Measurements from ENCODE around the gene TEX13D. TPM values are rescaled to one million over a fixed set of nuclear protein-coding genes. Genes with fewer than 3 reads are reported as not detected.
A peak's percentile ranks its signal among the peaks of the same experiment; 100 is the strongest.

The TEX13D gene
- total RNA-seq (2014; rRNA removed) (not detected in 2 replicates), Bru-seq, nascent RNA (percentile 20 among the genes with signal in this experiment), BruChase-seq, experiment 1, labeled RNA remaining after a 6-hour chase (percentile 21 among the genes with signal in this experiment), BruChase-seq, experiment 2, labeled RNA remaining after a 2-hour chase (percentile 18 among the genes with signal in this experiment)
- long read RNA-seq, result 0 reads

DNA sequence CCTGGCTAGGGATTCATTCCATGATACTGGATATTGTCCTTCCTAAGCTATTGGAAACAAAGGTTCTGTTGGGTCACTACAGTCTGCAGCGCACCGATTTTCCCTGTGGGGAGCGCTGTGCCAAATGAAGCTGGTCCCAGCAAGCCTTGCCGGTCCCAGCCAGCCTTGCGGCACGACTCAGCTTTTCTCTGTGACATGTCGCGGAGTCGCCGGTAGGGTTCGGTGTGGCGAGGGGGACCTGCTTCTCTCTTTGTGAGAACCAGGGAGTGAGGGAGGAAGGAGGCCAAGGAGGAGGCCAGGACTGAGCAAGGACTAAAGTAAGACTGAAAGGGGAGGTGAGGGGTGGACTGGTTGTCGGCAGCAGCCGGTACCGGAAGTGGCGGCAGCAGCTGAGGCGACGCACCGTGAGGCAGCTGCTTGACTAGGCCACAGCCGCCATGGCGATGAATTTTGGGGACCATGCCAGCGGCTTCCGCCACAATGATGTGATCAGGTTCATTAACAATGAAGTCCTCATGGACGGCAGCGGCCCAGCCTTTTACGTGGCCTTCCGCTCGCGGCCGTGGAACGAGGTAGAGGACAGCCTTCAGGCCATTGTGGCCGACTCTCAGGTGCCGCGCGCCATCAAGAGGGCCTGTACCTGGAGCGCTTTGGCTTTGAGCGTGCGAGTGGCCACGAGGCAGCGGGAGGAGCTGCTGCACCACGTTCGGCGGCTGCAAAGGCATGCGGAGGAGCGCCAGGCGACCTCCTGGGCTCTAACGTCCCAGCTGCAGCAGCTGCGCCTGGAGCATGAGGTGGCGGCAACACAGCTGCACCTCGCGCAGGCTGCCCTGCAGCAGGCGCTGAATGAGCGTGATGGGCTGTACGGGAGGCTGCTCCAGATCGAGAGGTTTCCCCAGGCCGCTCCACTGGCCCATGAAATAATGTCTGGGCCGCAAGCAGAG lies at the start of gene TEX13D:
Gene TEX13D (plus strand): TSS at position 180 of the 944 bp plus-strand sequence. CDS start 258 bp downstream, at position 438.
- Histone ChIP-seq H3K9me2 (replicated peaks; ENCODE audit: low read length) (no peaks in the 10 kb centered on the region), H4K20me1 (ENCODE audit: low read length) (no peaks in the 10 kb centered on the region), H3K4me3 (ENCODE audit: low read length) (no peak within 1 kb of the TSS), H3K9me3 (ENCODE audit: low read length) (no peaks in the 10 kb centered on the region), H3K27ac (ENCODE audit: low read length) (no peak within 1 kb of the TSS), H3F3A (ENCODE audit: low read length, unreplicated experiment) (no peaks in the 10 kb centered on the region), H3K36me3 (ENCODE audit: low read depth, low read length) (no peaks in the 10 kb centered on the region), H2AFZ (ENCODE audit: low read length) (no peak within 1 kb of the TSS), H3K4me2 (ENCODE audit: low read length) (no peak within 1 kb of the TSS), H3K79me2 (ENCODE audit: low read length) (no peaks in the 10 kb centered on the region), H3K9ac (ENCODE audit: low read length) (no peak within 1 kb of the TSS), H3K27me3 (ENCODE audit: low read length) (no peaks in the 10 kb centered on the region), H3K4me1 (ENCODE audit: insufficient read depth, low read length) (peaks cover 12% of the 10 kb centered on the region)
- DNase-seq, result no peak
- BruUV-seq (replicated peaks), result no TSS peak
- TF ChIP-seq EZH2 (IDR thresholded peaks at IDR 0.05; ENCODE audit: low read length, unreplicated experiment), result no peak
- TF ChIP-seq EZH2phosphoT487 (IDR thresholded peaks at IDR 0.05; ENCODE audit: borderline replicate concordance, low read length), result no peak
- TF ChIP-seq, protein P1, sequence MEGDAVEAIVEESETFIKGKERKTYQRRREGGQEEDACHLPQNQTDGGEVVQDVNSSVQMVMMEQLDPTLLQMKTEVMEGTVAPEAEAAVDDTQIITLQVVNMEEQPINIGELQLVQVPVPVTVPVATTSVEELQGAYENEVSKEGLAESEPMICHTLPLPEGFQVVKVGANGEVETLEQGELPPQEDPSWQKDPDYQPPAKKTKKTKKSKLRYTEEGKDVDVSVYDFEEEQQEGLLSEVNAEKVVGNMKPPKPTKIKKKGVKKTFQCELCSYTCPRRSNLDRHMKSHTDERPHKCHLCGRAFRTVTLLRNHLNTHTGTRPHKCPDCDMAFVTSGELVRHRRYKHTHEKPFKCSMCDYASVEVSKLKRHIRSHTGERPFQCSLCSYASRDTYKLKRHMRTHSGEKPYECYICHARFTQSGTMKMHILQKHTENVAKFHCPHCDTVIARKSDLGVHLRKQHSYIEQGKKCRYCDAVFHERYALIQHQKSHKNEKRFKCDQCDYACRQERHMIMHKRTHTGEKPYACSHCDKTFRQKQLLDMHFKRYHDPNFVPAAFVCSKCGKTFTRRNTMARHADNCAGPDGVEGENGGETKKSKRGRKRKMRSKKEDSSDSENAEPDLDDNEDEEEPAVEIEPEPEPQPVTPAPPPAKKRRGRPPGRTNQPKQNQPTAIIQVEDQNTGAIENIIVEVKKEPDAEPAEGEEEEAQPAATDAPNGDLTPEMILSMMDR (conservative IDR thresholded peaks at IDR 0.05; ENCODE audit: low read depth, low read length), result no peak
- no peak for ATAC-seq
- intact Hi-C loops (cut with micrococcal nuclease), result no loop called here
- ChIA-PET CTCF (no interaction called here), POLR2A (ENCODE audit: unreplicated experiment) (no interaction called here)

DNA sequence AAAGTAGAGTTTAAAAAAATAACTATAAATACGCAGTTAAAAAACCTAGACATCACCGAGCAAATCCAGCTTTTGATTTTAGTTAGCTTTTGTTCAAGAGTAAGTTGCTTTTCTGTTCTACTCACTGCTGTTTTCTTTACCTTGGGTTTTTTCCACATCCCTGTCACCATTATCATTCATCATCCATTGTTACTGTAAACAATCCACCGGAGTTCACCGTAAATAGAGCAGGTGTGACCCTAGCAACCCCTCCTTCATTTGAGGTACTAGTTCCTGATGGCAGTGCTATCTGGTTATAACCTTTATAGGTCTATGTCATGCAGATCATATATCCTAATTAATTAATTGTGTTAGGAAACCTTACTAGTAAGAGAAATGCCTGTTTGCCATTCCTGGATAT lies 43.0 kb upstream of the TEX13D start:
- H3K4me1 ChIP-seq (ENCODE audit: insufficient read depth, low read length), result peaks cover 15% of the 10 kb centered on the region
- no TSS peak for BruUV-seq (replicated peaks)
- H3K36me3 ChIP-seq (ENCODE audit: low read depth, low read length), result no peaks in the 10 kb centered on the region
- H3K9me3 ChIP-seq (ENCODE audit: low read length), result no peaks in the 10 kb centered on the region
- no peak overlapping the region for H3K4me3 ChIP-seq (ENCODE audit: low read length)
- no peaks in the 10 kb centered on the region for H4K20me1 ChIP-seq (ENCODE audit: low read length)
- no peak overlapping the region for H3K27ac ChIP-seq (ENCODE audit: low read length)
- TF ChIP-seq, protein P1 (conservative IDR thresholded peaks at IDR 0.05; ENCODE audit: low read depth, low read length), result no peak
- TF ChIP-seq EZH2phosphoT487 (IDR thresholded peaks at IDR 0.05; ENCODE audit: borderline replicate concordance, low read length) (no peak), EZH2 (IDR thresholded peaks at IDR 0.05; ENCODE audit: low read length, unreplicated experiment) (no peak)
- DNase-seq (no peak), ATAC-seq (no peak)
- H2AFZ ChIP-seq (ENCODE audit: low read length), result no peak overlapping the region
- no peaks in the 10 kb centered on the region for H3K27me3 ChIP-seq (ENCODE audit: low read length)
- no peaks in the 10 kb centered on the region for H3F3A ChIP-seq (ENCODE audit: low read length, unreplicated experiment)
- no peak overlapping the region for H3K4me2 ChIP-seq (ENCODE audit: low read length)
- ChIA-PET CTCF (no interaction called here), POLR2A (ENCODE audit: unreplicated experiment) (no interaction called here)
- no peak overlapping the region for H3K9ac ChIP-seq (ENCODE audit: low read length)
- intact Hi-C loops (cut with micrococcal nuclease), result no loop called here
- no peaks in the 10 kb centered on the region for H3K79me2 ChIP-seq (ENCODE audit: low read length)
- no peaks in the 10 kb centered on the region for H3K9me2 ChIP-seq (replicated peaks; ENCODE audit: low read length)

Measured in PC-3 (cell line).